Measurements from ENCODE around the gene ARHGDIB.

Gene ARHGDIB
- 626 reads per million, percentile 98 among the genes with 10 or more reads in this experiment for total RNA-seq

GRCh38 chr12:14961466-14962152 is at the start of gene ARHGDIB:
Gene ARHGDIB, minus strand, starts transcription at chr12:14961601. Its CDS starts 10,889 bp downstream, at chr12:14950712.
- DNase-seq = peak; percentile 84

GRCh38 chr12:15011162-15011561 is 49.8 kb upstream of the ARHGDIB start:
- DNase-seq = no peak

- DNase-seq = no peak
Measured at GRCh38 chr12:15007551-15007950, 46.1 kb upstream of the ARHGDIB start.

GRCh38 chr12:15005064-15005463 is 43.7 kb upstream of the ARHGDIB start:
- no peak for DNase-seq

GRCh38 chr12:15004421-15004820 is 43.0 kb upstream of the ARHGDIB start:
- no peak for DNase-seq

- DNase-seq = no peak
Measured at GRCh38 chr12:15001733-15002382, 40.5 kb upstream of the ARHGDIB start.

GRCh38 chr12:15000575-15000974 is 39.2 kb upstream of the ARHGDIB start:
- no peak for DNase-seq

- no peak for DNase-seq
Measured at GRCh38 chr12:14999695-15000365, 38.4 kb upstream of the ARHGDIB start.

- DNase-seq = no peak
Measured at GRCh38 chr12:14999021-14999694, 37.8 kb upstream of the ARHGDIB start.

GRCh38 chr12:14997998-14998397 is 36.6 kb upstream of the ARHGDIB start:
- DNase-seq = no peak

- DNase-seq = no peak
Measured at GRCh38 chr12:14995583-14996425, 34.4 kb upstream of the ARHGDIB start.

- DNase-seq = no peak
Measured at GRCh38 chr12:14994610-14995009, 33.2 kb upstream of the ARHGDIB start.

- no peak for DNase-seq
Measured at GRCh38 chr12:14993537-14994266, 32.3 kb upstream of the ARHGDIB start.

- DNase-seq = no peak
Measured at GRCh38 chr12:14993117-14993516, 31.7 kb upstream of the ARHGDIB start.

- no peak for DNase-seq
Measured at GRCh38 chr12:14992673-14993072, 31.3 kb upstream of the ARHGDIB start.

- no peak for DNase-seq
Measured at GRCh38 chr12:14991069-14991468, 29.7 kb upstream of the ARHGDIB start.

- no peak for DNase-seq
Measured at GRCh38 chr12:14989790-14990189, 28.4 kb upstream of the ARHGDIB start.

- DNase-seq = no peak
Measured at GRCh38 chr12:14988035-14988434, 26.6 kb upstream of the ARHGDIB start.

GRCh38 chr12:14986449-14986848 is 25.0 kb upstream of the ARHGDIB start:
- no peak for DNase-seq

- DNase-seq = no peak
Measured at GRCh38 chr12:14984766-14985285, 23.4 kb upstream of the ARHGDIB start.

GRCh38 chr12:14984036-14984435 is 22.6 kb upstream of the ARHGDIB start:
- DNase-seq = no peak

All from effector CD4-positive, alpha-beta T cell (primary cell).